Activated T-helper 1 cell treated with anti-CD3 and anti-CD28 coated beads, Interleukin-2, amount 50 U/mL, for 16 hours (primary cell): ENCODE measurements around the gene INVS.
"Not testable (repeated sequence)": the region's sequence is repeated elsewhere in the genome, so short reads cannot be mapped to it uniquely, and the experiment has no call there.

Experiments
- DNase-seq, 2 donors: peaks; one replicate each; pipeline ENCODE4 v3.0.0-alpha.2; 2020; ENCODE audit warnings: low read depth in 1 of 2, low spot score in 1 of 2

The INVS gene

DNA sequence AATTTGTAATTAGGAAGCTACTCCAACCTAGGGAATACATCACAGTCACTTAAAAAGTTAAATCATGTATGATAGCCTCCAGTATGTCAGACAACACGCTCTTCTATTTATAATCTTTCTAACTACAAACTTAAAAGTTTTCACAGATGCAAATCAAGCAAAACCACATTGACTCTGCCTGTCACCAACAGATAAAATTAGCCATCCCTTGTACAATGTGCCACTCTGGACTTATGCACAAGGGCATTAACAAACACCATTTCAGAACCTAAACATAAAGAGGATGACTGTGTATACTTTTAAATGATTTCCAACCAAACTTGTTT is 15.0 kb upstream of the INVS start:
- DNase-seq = no peak

DNA sequence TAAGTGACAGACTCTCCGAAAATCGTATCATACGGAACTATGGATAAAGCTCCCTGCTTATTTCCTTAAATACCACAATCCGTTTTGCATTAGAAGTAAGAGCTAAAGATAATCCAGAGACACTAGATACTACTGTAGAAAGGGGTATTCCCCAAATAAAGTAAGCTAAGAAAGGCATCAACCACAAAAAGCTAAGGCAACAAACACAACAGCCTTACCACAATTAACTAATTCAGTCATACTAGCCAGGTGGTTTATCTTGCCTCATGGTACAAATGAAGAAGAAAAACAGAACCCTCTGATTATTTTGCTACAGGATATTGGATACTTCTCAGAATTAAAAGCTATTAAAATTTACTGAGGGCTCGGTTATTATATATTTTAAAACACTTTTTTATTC is 14.3 kb upstream of the INVS start:
- no peak for DNase-seq

DNA sequence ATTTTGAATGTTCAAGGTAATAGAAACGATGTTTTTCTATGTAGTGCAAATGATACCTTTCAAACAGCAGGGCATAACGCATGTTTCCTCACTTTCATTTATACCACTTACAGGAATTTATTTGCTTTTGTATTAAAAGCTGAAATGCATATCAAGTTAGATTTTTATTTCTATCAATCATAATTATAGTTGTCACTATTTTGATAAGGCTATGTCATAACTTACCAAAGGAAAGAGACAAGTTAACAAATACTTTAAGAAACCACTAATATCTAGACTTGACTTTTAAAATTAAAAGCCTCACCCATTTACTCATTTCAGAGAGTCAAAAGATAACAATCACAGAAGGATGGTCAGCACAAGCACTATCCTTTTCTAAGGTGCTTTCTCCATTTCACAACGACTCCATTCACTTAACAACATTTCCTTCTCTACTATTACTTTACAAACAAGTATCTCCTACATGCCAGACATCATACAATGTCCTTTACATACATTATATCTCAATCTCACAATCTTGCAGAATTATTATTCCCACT is 12.9 kb upstream of the INVS start:
- DNase-seq = no peak

DNA sequence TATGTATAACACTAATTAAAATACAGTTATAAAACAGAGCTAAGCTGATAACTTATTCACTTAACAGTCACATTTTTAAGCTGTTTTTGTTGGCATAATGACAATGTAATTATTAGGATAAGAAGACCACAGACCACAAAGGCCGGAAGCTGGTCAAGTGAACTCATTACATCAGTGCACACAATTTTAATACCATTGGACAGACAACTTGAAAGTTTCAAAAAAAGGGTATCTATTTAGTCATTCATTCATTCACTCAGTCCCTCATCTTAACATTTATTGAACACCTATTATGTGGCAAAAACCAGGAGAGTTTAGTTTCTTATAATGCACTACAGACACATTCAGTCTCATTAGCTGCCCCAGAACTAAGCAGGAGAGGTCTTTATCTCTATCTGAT is 11.8 kb upstream of the INVS start:
- no peak for DNase-seq

DNA sequence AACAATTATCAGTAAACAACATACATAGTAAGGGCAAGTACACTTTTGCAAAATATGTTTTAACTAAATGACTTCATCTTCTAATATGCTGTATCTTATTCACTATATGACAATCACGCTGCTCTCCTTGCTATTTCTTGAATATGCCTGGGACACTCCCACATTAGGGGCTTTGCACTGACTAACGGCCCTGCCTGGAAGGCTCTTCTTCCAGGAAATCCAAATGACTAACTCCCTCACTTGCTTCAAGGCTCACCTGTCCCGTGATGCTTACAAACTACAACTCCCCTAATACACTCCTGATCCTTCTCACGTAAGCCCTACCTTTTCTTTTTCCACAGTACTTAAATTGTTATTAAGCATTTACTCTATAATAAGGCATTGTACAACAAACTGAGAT is 10.8 kb upstream of the INVS start:
- DNase-seq = no peak

DNA sequence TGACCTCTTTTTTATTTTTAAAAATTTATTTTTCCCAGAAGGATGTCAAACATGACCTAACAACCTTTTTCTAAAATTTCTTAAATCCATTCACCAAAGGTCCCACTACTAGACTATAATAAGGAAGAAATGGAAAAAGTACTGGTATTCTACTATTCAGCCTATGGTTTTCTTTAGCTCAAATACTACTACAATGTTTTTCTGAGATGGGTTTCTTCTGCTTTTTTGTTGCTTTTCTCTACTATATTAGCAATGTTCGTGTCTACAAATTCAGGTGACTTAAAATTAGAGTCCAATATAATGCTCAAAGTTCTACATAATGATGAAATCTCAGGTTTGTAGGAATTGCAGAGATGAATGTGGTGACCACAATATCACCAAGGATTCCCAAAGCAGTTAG is 8.2 kb upstream of the INVS start:
- DNase-seq = no peak

DNA sequence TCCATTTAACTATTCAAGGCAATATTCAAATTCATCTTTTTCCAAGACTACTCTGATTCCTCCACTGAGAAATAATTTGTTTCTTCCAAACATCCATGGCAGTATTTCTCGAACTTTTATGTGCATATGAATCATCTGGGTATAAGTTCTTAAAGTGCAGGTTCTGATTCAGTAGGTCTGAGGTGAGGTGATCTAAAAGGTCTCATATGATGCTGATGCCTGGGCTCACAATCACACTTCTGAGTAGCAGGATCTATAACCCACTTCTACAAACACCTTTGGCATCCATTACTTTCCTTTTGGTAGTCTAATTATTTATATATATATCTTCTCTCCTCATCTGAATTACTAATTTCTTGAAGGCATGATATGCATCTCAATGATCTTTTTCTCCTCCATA is 7.4 kb upstream of the INVS start:
- no peak for DNase-seq

DNA sequence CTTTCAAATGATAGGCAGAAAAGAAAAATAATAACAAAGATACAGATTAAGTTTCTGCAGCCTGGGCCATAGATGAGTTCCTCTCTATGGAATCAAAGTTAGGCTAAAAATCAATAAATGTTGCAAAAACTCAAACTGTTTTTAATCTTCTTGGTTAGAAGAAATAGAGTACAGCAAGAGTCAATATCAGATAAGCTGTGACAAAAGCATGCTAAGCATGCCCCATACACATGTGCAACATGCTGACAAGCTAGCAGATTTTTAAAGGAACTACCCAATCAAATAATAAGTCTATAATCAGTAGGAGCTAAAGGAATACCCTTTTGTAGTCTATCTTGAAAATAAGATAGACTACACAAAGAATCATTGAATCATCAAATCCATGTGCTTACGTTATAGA is 7.0 kb upstream of the INVS start:
- DNase-seq = no peak

DNA sequence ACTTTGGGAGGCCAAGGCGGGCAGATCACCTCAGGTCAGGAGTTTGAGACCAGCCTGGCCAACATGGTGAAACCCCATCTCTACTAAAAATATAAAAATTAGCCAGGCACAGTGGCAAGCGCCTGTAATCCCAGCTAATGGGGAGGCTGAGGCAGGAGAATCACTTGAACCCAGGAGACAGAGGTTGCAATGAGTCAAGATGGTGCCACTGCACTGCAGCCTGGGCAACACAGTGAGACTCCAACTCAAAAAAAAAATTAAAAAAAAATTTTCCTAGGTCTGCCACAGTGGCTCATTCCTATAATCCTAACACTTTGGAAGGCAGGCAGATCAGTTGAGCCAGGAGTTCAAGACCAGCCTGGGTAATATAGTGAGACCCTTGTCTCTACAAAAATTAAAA is 4.6 kb upstream of the INVS start:
- DNase-seq = not testable (repeated sequence)

DNA sequence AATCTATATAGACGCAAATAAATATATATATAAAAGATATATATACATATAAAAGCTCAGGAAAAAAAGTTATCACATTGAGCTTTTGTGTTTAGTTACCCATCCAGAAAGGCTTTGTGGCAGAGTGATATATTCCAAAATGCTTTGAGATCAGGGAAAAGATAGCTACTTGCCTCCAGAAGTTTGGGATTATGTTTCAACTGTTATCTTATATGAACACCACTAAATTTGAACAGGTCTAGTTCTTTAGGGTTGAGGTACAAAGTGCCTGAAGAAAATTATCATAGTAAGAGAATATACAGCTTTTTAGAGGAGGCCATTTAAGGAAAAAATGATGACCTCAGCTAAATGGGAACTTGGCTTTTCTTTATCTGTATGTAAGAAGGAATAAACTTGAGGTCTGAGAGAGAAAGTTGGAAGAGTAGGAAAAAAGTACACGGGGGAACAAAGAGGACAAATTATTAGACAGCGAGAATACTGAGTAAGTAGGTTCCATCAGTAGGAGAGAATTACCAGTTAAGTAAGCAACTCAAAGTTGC is 2.6 kb upstream of the INVS start:
- DNase-seq = no peak

DNA sequence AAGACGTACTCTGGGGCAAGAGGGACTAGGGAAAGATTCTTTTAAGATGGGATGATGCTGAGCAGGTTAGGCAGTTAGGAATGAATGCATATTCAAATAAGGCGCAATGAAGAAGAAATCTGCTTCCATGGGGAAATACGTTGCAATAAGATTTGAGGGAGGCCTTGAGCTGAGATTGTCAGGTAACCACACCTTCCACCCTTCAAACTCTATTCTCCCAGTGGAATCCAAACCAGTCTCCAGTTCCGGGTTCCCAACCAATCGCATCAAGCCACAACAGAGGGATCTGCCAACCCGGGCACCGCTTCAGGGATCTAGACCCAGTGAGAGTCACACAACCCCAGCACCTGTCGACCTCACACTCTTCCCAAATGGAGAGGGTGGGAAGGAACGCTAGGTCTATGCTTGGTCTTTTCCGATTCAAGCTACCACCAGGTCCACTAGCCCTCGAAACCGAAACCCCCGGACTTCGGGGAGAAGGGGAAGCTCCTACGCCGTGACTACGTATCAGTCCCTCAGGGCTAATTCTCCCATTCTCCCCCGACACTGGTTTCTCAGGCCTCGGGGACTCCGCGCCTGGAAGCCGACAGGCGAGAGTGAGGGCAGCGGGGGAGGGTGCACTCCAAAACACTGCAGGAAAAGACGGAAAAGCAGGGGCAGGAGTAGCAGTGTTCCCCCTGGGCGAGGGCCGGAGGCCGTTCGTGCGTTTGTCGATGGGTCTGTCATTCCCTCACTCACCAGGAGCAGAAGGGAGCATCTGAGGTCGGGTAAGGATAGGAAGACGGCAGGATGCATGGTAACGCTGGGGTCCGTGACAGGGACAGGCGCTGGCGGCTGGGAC is 777 bp upstream of the INVS start:
- DNase-seq = peak in 1 of 2 donors; percentile 5

DNA sequence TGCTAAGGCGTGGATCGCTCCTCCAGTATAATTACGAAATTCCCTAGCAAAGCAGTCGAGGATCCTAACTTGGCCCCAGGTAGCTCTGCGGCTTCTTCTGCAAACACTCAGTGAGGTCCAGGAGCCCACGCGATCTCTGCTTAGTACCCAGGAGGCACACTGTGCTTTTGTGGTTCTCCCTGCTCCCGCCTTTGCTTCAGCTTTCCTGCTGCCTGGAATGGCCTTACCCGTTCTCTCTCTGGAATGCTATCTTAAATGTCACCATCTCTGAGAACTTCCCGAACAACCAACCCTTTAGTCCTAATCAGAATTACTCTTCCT is 639 bp downstream of the INVS start:
- DNase-seq = no peak

DNA sequence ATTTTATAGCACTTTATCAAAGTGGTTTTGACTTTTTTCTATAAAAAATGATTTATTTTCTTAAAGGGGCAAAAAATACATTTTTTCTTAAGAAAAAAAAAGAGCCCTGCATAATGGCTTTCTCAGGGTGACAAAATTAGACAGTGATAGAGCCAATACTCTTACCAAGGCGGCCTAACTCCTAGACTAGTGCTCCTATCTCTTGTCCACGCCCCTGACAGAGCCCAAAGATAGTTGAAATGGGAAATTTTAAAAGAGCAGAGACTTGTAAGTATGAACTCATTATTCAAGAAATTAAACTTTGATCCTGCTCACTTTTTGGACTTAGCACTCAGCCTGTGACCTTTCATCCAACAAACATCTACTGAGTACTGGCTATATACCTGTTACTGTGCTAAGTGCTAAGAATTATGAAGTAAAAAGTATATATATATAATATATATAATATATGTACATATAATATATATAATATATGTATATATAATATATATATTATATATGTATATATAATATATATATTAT is 1.2 kb downstream of the INVS start:
- DNase-seq = no peak

DNA sequence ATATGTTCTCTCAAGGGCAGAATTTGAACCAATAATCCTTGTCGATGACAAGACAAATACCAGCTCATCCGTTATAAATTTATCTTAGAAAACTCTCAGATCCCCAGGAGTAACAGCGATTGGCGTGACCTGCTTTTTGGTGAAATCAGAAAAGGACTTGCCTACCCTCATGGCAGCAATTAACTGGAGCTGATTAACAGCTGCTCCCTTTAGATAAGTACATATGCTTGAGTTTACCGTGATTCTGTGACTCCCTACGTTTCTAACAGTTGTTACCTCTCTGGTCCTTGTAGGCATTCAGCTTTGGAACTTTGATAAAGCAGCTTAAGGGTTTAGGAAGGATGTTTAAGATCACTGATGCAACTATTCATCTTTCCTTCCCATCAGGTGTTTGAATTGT is 2.6 kb downstream of the INVS start:
- no peak for DNase-seq

DNA sequence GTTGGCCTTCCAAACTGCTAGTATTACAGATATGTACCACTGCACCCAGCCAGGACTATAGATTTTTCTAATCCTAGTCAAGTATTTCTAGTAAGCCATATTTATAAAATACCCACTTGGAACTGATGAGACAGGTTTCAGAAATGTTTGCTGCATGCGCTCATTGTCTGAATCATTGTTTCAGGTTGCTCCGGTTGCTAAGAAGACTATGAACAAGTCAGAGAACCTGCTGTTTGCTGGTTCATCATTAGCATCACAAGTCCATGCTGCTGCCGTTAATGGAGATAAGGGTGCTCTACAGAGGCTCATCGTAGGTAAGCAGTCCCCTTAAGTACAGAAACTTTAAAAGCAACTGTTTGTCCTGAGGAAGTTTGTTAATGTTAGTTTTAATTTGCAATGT is 5.3 kb downstream of the INVS start:
- DNase-seq = no peak

DNA sequence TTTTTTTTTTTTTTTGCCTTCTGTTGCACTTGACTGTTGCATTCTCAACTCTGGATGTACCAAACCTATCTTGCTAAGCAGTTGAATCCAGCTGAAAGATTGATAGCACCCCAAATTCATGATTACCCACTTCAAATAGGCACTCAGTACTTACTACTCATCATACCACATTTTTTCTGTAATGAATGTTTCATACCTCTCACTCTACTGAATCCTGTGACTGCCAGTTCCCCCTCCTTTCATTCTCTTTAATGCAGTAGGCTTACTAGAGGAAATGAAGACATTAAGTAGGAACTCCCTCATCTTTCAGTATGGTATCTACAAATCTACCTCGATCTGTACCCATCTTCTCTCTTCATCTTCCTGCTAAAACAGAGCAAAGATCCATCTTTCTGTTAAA is 6.8 kb downstream of the INVS start:
- DNase-seq = no peak

DNA sequence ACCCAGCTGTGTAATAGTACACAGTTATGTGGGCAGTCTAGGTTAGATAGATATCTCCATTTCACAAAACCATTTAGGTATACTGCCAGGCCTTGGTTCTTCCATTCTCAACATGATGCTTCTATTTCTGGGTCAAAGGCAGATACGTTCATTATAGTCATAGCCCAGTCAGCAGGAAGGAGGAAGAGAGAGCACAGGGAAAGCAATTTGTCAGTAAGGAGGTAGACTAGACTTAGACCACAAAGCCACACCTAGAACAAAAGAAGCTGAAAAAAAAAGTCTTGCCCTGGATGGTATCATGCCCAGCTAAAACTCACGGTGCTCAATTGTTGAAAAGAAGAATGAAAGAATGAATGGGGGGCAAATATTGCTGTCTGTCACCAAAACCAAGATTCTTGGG is 7.6 kb downstream of the INVS start:
- no peak for DNase-seq

DNA sequence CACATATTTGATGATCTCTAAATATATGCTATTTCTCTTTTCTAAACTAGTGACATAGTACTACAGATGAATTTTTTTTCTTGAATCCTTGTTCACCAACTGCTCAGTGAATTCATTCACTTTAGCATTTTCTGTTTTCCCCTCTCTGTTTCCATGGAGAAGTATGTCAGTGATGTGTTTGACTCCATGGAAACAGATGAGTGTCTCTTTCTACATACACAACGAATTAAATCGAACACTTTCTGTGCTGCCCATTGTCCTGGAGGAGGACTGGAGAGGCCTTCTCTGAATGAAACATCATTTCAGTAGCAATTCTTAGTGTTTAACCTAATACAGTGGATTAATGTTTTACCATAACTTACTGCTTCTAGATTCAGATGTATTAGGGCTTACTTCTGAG is 9.5 kb downstream of the INVS start:
- DNase-seq = no peak

DNA sequence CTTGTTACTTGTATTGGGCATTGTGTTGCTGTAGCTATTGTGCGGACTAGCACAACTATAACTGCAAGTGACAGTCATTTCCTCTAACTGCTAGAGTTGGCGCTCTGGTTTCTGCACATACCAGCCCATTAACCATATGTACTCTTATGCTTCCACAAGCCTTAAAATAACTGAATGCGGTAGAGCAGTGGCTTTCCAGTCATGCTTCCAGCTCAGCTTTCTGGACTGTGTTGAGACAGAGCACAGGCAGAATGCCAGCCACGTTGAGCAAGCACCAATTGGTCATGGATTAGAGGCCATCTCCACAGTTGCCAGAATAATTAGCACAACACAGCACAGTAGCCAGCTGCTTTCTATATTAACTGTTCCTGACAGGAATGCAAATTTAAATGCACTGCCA is 12.2 kb downstream of the INVS start:
- DNase-seq = no peak

DNA sequence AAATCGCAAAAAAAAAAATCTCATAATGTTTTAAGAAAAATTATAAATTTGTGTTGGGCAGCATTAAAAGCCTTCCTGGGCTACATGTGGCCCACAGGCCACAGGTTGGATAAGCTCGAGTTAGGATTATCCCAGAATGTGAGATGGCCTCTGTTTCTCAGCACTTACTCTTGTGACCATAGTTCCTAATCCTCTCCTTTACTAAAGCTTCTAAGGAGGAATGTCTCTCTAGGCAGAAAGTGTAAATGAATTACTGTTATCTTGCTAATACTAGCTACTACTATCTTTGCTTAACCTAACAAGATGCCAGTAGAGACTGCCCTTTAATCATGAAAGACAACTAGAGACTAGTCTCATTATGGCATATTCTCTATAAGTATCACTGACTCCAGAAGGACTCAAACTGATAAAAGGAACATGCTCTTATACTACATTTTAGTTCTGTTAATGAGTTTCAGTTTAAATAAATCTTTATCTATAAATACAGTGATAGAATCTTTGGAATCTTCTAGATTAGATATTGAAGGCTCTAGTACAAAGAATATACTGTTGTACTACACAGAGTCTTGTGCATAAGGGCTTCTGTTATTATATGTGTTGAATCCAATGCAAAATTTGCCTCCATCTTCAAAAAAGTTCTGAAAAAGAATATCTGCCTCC is 13.8 kb downstream of the INVS start:
- DNase-seq = no peak

DNA sequence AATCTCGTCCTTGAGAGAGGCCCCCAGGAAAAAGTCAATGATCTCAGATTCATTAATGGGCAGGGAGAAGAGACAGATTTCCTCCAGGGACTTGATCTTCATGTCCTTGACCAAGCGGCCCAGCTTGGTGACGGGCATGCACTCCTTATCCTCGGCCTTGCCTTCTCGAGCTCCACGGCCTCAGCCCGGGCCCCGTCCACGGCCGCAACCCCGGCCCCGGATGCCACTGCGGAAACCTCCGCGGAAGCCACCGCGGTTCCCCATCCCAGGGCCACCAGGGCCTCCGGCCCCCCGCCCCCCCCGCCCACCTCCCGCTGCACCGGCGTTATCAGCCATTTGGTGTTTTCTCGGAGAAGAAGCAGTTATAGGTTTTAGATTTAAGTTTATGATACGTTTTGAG is 18.3 kb downstream of the INVS start:
- no peak for DNase-seq

DNA sequence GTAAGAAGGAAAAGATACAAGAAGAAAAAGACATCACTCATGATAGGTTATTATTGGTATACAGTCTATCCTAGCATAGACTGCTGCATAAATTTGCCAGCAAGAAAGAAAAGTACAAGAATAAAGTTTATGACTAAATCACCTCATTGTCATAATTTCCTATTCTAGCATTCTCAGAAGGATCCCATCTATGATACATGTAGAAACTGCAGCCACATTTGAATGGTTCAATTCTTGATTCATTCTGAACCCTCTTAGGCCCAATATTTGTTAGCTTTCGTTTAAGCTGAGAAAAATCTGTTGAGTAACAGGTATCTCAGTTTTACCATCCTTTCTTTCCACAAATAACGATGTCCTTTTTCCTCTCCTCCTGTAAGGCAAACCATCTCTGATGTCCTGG is 21.2 kb downstream of the INVS start:
- DNase-seq = no peak

DNA sequence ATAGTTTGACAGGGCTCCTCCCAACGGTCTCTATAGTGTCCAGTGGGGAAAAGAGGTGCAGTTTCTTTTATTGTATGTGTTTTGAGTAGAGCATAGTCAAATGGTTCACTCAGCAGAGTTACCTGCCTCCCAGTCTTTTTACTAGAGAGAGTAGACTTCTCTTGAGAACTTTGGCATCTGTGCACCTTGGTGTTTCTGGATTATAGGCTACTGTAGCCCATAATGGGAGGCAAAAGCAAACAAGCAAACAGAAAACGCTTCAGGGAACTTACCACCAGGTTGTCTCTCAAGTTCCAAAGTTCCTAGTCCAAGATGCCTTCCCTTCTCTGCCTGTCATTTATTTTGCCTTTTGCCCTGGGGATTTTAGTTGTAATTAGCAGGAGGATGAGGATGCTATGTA is 26.2 kb downstream of the INVS start:
- DNase-seq = no peak
